PC-9 (cell line): ENCODE measurements around the gene MOCOS. TPM values are rescaled to one million over a fixed set of nuclear protein-coding genes. Genes with fewer than 3 reads are reported as not detected.

Experiments
- BruUV-seq: library from RNA; stranded (reverse); fragments of 400-500 nt; replicated peaks from 2 replicates; lab custom pipeline; 2021; lab: Mats Ljungman, UMichigan
- CTCF ChIA-PET: fragments of 300-600 bp; sonication (Branson Sonifier 250); formaldehyde crosslinking; loops from one replicate; lab custom pipeline; 2022; ENCODE audit warnings: antibody characterized with exemption; lab: Charles Lee
- POLR2A ChIA-PET: fragments of 300-600 bp; sonication (Branson Sonifier 250); formaldehyde crosslinking; loops from one replicate; lab custom pipeline; 2022; ENCODE audit warnings: antibody characterized with exemption; ENCODE audit not compliant: unreplicated experiment; lab: Charles Lee
- DNase-seq, 2 experiments: peaks; one replicate each; pipeline versions ENCODE4 v3.0.0 to v3.0.0-alpha.2; 2015 to 2022; ENCODE audit warnings: mixed read lengths in 1 of 2
- H2AFZ ChIP-seq: fragments of 200-600 bp; sonication (generic); 2 replicates; pipeline ENCODE4 v1.8.1; 2017; ENCODE audit warnings: antibody characterized with exemption
- H3F3A ChIP-seq: fragments of 200-600 bp; sonication (generic); 2 replicates; pipeline ENCODE4 v1.8.1; 2017; ENCODE audit warnings: antibody characterized with exemption, mild to moderate bottlenecking, low read depth; ENCODE audit not compliant: insufficient read depth
- H3K27ac ChIP-seq: fragments of 200-600 bp; sonication (generic); 2 replicates; pipeline ENCODE4 v1.6.1; 2016; ENCODE audit warnings: mixed run types
- H3K27me3 ChIP-seq: fragments of 200-600 bp; sonication (generic); 2 replicates; pipeline ENCODE4 v1.6.1; 2016; ENCODE audit warnings: low read depth, mixed run types; ENCODE audit not compliant: insufficient read depth
- H3K36me3 ChIP-seq: fragments of 200-600 bp; sonication (generic); 2 replicates; pipeline ENCODE4 v1.6.1; 2016; ENCODE audit warnings: low read depth, mixed run types
- H3K4me1 ChIP-seq: fragments of 200-600 bp; sonication (generic); replicated peaks from 2 replicates; pipeline ENCODE4 v1.6.1; 2016; ENCODE audit warnings: mixed run types; ENCODE audit not compliant: insufficient read depth
- H3K4me2 ChIP-seq: fragments of 200-600 bp; sonication (generic); 2 replicates; pipeline ENCODE4 v1.6.1; 2017; ENCODE audit warnings: mixed run types
- H3K4me3 ChIP-seq: fragments of 200-600 bp; sonication (generic); 2 replicates; pipeline ENCODE4 v1.6.1; 2016; ENCODE audit warnings: mixed run types
- H3K79me2 ChIP-seq: fragments of 200-600 bp; sonication (generic); 2 replicates; pipeline ENCODE4 v1.6.1; 2017; ENCODE audit warnings: low read depth, mixed run types
- H3K9me2 ChIP-seq: fragments of 200-600 bp; sonication (generic); 2 replicates; pipeline ENCODE4 v1.8.1; 2017; ENCODE audit warnings: mild to moderate bottlenecking; ENCODE audit not compliant: insufficient read depth
- H3K9me3 ChIP-seq: fragments of 200-600 bp; sonication (generic); 2 replicates; pipeline ENCODE4 v1.8.1; 2016; ENCODE audit warnings: low read depth; ENCODE audit not compliant: insufficient read depth
- H4K20me1 ChIP-seq: fragments of 200-600 bp; sonication (generic); 2 replicates; pipeline ENCODE4 v1.8.1; 2017; ENCODE audit not compliant: insufficient read depth
- EZH2 ChIP-seq: fragments of 200-600 bp; sonication (generic); IDR thresholded peaks from 2 replicates; pipeline ENCODE4 v1.8.0; 2017; ENCODE audit warnings: antibody characterized with exemption, low read depth
- intact Hi-C: fragments of 100-400 bp; cut with micrococcal nuclease; formaldehyde crosslinking; loops from one replicate; pipeline ENCODE4 v1.10.0; 2022; ENCODE audit not compliant: unreplicated experiment
- total RNA-seq: library from RNA; stranded (reverse); gene quantifications from 2 replicates; pipeline ENCODE4 v1.2.3, GENCODE V29; 2021
- TF ChIP-seq, protein P1 (sequence below): fragments of 200-600 bp; sonication (generic); conservative IDR thresholded peaks from 2 replicates; pipeline ENCODE4 v1.6.1; 2017; ENCODE audit warnings: mixed run types, antibody characterized with exemption, mild to moderate bottlenecking, moderate library complexity

The MOCOS gene
- total RNA-seq, 1 experiment from 2014 or later, result 30.4 TPM

DNA sequence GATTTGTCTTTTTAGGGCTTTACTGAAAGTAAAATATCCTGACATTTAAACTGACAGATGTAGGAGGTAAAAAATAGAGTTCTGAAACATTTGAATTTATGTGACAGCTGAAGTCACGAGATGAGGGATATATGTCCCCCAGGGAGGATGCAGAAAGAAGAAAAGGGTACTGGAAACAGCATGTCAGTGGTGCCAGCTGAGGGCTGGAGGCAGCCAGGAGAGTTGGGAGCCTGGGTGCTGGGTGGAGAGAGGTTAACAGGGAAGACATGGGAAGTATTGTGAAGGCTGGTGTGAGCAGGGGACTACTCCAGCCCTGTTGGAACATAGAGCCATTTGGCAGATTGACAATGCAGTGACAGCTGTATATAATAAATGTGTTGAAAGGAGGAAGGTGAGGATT is 11.8 kb upstream of the MOCOS start:
- no peak for DNase-seq
- TF ChIP-seq, protein P1, sequence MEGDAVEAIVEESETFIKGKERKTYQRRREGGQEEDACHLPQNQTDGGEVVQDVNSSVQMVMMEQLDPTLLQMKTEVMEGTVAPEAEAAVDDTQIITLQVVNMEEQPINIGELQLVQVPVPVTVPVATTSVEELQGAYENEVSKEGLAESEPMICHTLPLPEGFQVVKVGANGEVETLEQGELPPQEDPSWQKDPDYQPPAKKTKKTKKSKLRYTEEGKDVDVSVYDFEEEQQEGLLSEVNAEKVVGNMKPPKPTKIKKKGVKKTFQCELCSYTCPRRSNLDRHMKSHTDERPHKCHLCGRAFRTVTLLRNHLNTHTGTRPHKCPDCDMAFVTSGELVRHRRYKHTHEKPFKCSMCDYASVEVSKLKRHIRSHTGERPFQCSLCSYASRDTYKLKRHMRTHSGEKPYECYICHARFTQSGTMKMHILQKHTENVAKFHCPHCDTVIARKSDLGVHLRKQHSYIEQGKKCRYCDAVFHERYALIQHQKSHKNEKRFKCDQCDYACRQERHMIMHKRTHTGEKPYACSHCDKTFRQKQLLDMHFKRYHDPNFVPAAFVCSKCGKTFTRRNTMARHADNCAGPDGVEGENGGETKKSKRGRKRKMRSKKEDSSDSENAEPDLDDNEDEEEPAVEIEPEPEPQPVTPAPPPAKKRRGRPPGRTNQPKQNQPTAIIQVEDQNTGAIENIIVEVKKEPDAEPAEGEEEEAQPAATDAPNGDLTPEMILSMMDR, result no peak
- TF ChIP-seq EZH2, result no peak
- Histone ChIP-seq H3K27ac (no peak overlapping the region), H3K4me1 (no peaks in the 10 kb centered on the region), H3K27me3 (no peaks in the 10 kb centered on the region), H3K9me3 (no peaks in the 10 kb centered on the region), H3K9me2 (no peaks in the 10 kb centered on the region), H2AFZ (no peak overlapping the region), H3K36me3 (peaks cover 22% of the 10 kb centered on the region; the same call in 1 of the 2 replicates), H3F3A (no peaks in the 10 kb centered on the region), H3K79me2 (no peaks in the 10 kb centered on the region), H3K4me3 (no peak overlapping the region), H3K4me2 (no peak overlapping the region), H4K20me1 (no peaks in the 10 kb centered on the region)
- POLR2A ChIA-PET, result no interaction called here
- BruUV-seq, result no TSS peak
- CTCF ChIA-PET, result no interaction called here
- intact Hi-C loops, result no loop called here

- Histone ChIP-seq H3K27ac (no peak overlapping the region), H2AFZ (no peak overlapping the region), H3K4me3 (no peak overlapping the region), H3F3A (no peaks in the 10 kb centered on the region), H3K9me2 (no peaks in the 10 kb centered on the region), H3K4me1 (no peaks in the 10 kb centered on the region), H3K36me3 (peaks cover 16% of the 10 kb centered on the region; the same call in 1 of the 2 replicates), H3K79me2 (no peaks in the 10 kb centered on the region), H3K27me3 (no peaks in the 10 kb centered on the region), H3K4me2 (no peak overlapping the region), H4K20me1 (no peaks in the 10 kb centered on the region), H3K9me3 (no peaks in the 10 kb centered on the region)
- no peak for DNase-seq
- BruUV-seq, result no TSS peak
- TF ChIP-seq, protein P1, result no peak
- no peak for TF ChIP-seq EZH2
- ChIA-PET POLR2A (no interaction called here), CTCF (no interaction called here)
- intact Hi-C loops, result no loop called here
Measured at GRCh38 chr18:36176177-36176584, 11.1 kb upstream of the MOCOS start.

DNA sequence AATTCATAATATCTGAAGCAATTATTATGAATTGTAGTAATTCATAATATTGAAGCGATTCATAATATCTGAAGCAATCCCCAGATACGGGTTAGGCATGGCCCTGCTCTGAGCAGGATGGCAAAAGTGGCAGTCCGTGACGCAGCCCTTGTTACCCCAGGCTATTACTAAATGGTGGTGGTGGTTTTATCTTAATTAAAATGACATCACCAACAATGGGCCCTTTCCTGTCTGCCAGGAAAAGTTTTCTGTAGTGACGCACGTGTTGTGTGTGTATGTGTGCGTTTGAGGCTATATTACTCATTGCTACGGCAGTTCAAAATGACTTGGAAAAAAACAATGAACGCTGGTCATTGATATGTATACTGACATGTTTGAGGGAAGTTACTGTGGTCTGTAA is 10.6 kb upstream of the MOCOS start:
- BruUV-seq, result no TSS peak
- H3K4me3 ChIP-seq, result no peak overlapping the region
- no peaks in the 10 kb centered on the region for H3K4me1 ChIP-seq
- ChIA-PET POLR2A (no interaction called here), CTCF (no interaction called here)
- no peaks in the 10 kb centered on the region for H3K79me2 ChIP-seq
- DNase-seq, result no peak
- no peaks in the 10 kb centered on the region for H3F3A ChIP-seq
- H3K27ac ChIP-seq, result no peak overlapping the region
- H3K36me3 ChIP-seq, result peaks cover 15% of the 10 kb centered on the region; the same call in 1 of the 2 replicates
- no peaks in the 10 kb centered on the region for H3K27me3 ChIP-seq
- no peak overlapping the region for H3K4me2 ChIP-seq
- intact Hi-C loops, result no loop called here
- H4K20me1 ChIP-seq, result no peaks in the 10 kb centered on the region
- H2AFZ ChIP-seq, result no peak overlapping the region
- no peaks in the 10 kb centered on the region for H3K9me3 ChIP-seq
- no peak for TF ChIP-seq EZH2
- TF ChIP-seq, protein P1, result no peak
- H3K9me2 ChIP-seq, result no peaks in the 10 kb centered on the region
